Measurements from ENCODE around the gene YARS1.
"Not testable (repeated sequence)": the region's sequence is repeated elsewhere in the genome, so short reads cannot be mapped to it uniquely, and the experiment has no call there.

The YARS1 gene

DNA sequence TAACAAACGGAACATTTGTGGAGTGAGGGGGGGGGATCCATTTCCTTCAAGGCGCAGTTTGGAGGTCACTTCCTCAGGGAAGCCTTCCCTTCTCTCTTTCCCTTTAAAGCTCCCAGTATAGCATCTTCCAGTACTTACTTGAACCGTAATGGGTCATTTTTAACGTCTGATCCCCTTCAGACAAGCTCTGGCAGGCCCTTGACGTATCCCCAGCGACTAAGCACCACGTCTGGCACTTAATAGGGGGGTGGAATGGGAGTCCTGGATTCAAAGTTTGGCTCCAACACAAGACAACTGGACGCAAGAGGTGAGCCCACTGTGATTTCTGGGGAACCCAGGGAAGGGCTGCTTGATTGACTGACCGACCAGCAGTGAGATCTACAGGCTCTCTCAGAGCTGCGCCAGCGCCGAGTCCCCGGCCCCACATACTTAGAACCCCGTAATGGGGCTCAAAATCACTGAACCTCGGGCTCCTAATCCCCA lies 441 bp downstream of the YARS1 start:
- DNase-seq (ENCODE audit: low spot score): no peak

GRCh38 chr1:32813941-32814739 lies 3.0 kb downstream of the YARS1 start:
- peak; percentile 32 for DNase-seq (ENCODE audit: low spot score)

- DNase-seq (ENCODE audit: low spot score): no peak
These were observed 5.2 kb downstream of the YARS1 start for GRCh38 chr1:32811917-32812316.

GRCh38 chr1:32811265-32811664 lies 5.9 kb downstream of the YARS1 start:
- DNase-seq (ENCODE audit: low spot score): no peak

DNA sequence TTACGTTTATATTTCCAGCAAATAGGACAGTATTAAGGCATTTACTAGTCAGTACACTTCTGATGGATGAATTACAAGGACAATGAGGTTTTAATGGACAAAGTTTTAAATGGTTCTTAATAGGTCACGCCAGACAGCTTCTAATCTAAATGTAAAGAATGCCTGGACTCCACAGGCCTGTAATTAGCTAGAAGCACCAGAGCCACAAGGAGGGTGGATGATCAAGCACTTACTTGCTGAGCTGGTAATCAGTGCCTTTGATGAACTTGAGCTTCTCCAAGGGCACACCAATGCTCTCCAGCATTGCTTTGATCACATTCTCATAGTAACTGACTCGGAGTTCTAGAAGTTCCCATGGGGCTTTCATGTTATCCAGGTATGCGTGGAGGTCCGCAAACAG lies 6.8 kb downstream of the YARS1 start:
- no peak for DNase-seq (ENCODE audit: low spot score)

GRCh38 chr1:32808580-32808979 lies 8.6 kb downstream of the YARS1 start:
- DNase-seq (ENCODE audit: low spot score): no peak

GRCh38 chr1:32806910-32807523 lies 10.1 kb downstream of the YARS1 start:
- DNase-seq (ENCODE audit: low spot score): no peak

- no peak for DNase-seq (ENCODE audit: low spot score)
These were observed 10.9 kb downstream of the YARS1 start for GRCh38 chr1:32806290-32806689.

DNA sequence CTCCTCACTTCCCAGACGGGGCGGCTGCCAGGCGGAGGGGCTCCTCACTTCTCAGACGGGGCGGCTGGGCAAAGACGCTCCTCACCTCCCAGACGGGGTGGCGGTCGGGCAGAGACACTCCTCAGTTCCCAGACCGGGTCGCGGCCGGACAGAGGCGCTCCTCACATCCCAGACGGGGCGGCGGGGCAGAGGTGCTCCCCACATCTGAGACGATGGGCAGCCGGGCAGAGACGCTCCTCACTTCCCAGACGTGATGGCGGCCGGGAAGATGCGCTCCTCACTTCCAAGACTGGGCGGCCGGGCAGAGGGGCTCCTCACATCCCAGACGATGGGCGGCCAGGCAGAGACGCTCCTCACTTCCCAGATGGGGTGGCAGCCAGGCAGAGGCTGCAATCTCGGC lies 12.7 kb downstream of the YARS1 start:
- not testable (repeated sequence) for DNase-seq (ENCODE audit: low spot score)

- DNase-seq (ENCODE audit: low spot score): no peak
These were observed 16.0 kb downstream of the YARS1 start for GRCh38 chr1:32801096-32801715.

DNA sequence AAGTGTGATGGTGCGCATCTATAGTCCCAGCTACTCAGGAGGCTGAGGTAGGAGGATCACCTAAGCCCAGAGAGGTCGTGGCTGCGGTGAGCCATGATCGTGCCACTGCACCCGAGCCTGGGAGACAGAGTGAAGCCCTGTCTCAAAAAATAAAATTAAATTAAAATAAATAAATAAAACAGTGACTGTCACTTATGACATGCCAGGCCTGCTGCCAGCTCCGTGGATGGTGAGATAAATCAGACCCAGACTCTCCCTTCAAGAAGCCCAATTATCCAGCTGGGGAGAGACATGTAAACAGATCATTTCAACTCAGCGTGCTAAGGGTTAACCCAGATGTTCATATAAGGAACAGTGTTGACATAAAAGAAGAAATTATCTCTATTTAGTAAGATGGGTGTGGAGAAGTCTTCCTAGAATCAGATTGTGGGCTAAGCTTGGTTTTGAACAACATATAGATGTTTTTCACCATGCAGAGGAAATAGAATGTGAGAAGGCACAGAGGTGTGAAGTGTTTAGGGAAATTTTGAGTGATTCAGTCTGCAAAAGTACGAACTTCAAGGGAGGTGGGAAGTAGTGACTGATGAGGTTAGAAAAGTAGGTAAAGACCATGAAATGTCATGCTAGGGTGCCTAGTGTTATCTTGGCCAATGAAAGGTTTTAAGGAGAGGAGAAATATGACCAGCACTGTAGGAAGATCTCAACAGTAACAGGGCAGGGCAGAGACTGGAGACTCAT lies 18.3 kb downstream of the YARS1 start:
- no peak for DNase-seq (ENCODE audit: low spot score)

DNA sequence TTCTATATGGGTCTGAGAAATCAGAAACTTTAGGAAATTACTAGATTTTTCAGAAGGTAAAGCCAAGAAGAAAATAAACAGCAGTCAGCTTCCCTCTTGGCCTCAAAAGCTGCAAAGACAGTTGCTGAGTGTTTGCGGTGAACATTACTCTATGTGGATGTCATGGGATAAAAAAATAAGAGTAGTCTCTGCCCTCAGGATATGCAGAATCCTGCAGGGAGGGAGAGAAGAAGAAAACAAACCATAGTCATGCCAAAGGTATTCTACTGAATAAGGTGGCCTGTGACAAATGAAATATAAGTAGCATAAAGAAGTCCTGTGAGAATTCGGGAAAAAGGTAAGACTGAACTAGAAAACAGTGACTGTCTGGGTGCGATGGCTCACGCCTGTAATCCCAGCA lies 19.0 kb downstream of the YARS1 start:
- no peak for DNase-seq (ENCODE audit: low spot score)

GRCh38 chr1:32797456-32797855 lies 19.7 kb downstream of the YARS1 start:
- DNase-seq (ENCODE audit: low spot score): no peak

- not testable (repeated sequence) for DNase-seq (ENCODE audit: low spot score)
These were observed 21.4 kb downstream of the YARS1 start for GRCh38 chr1:32795763-32796162.

- no peak for DNase-seq (ENCODE audit: low spot score)
These were observed 25.3 kb downstream of the YARS1 start for GRCh38 chr1:32791881-32792280.

DNA sequence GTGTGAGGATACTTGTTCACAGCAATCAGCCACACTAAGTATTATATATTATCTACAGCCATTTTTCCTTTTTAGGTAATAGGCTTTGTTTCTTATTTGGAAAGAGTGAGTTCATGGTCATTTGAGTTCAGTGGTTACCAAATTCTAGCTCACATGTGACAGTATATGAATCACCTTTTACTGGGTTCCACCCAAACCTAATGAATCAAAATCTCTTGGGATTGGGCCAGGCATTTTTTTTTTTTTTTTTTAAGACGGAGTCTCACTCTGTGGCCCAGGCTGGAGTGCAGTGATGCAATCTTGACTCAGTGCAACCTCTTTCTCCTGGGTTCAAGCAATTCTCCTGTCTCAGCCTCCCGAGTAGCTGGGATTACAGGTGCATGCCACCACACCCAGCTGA lies 27.8 kb downstream of the YARS1 start:
- peak; percentile 53 for DNase-seq (ENCODE audit: low spot score)

DNA sequence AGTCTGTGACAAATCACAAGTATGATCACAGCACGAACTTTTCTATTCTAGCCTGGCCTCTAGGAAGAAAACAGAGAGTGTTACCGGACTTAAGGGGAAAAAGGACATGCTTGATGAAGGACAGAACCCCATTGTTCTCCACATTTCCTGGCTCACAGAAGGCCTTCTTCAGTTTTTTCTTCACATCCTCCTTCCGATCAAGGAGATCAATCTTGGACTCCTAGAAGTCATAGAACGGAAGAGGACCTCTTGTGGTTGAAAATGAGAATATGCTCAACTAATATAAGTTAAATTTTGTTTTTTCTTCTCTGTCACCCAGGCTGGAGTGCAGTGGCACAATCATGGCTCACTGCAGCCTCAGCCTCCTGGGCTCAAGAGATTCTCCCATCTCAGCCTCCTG lies 30.3 kb downstream of the YARS1 start:
- no peak for DNase-seq (ENCODE audit: low spot score)

DNA sequence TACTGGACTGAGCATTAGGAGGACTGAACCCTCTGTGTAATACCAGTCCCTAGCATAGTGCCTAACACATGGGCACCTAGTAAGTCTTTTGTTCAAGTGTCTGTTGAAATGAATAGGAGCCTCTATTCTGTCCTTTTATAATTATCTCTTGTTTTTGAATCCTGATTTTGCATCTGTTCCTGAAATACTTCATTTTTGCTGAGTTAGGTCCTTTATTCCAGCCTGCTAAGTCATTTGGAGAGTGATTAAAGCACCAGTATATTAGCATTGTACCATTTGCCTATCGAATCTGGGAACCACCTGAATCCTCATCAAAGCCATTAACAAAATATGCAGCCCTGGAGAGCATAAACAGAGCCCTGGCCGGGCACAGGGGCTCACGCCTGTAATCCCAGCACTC lies 32.3 kb downstream of the YARS1 start:
- no peak for DNase-seq (ENCODE audit: low spot score)

DNA sequence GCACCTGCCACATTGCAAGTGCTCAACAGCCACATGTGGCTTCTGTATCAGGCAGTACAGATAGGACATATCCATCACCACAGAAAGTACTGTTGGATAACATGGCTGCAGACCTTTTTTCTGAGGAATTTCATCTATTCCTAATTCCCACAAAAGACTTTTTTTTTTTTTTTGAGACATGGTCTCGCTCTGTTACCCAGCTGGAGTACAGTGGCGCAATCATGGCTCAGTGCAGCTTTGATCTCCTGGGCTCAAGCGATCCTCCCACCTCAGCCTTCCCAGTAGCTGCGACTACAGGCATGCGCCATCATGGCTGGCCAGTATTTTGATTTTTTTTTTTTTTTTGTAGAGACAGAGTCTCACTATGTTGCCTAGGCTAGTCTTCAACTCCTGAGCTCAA lies 33.3 kb downstream of the YARS1 start:
- no peak for DNase-seq (ENCODE audit: low spot score)

GRCh38 chr1:32782086-32782485 lies 35.1 kb downstream of the YARS1 start:
- DNase-seq (ENCODE audit: low spot score): no peak

- no peak for DNase-seq (ENCODE audit: low spot score)
These were observed 36.4 kb downstream of the YARS1 start for GRCh38 chr1:32780628-32781234.

DNA sequence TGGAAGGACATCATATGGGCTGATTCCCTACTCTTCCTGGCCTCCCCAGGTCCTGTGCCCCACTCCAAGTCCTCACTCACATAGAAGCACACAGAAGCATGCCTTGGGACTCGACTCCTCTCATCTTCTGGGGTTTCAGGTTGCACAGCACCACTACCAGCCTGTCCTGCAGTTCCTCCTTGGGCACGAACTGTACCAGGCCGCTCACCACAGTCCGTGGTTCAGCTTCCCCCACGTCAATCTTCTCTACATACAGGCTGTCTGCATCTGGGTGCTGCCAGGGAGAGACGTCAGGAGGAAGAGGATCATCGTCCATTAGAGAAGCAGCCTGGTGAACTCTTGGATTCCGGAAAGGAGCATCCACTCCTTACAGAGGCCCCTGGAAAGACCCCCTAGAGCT lies 37.2 kb downstream of the YARS1 start:
- DNase-seq (ENCODE audit: low spot score): no peak

All from hematopoietic multipotent progenitor cell treated with erythropoietin and hydrocortisone succinate and interleukin-3 and kit ligand, for 17 days (in vitro differentiated cells).